HG03520 (cell line): ENCODE measurements around the gene REPS1.
"Not testable (repeated sequence)": the region's sequence is repeated elsewhere in the genome, so short reads cannot be mapped to it uniquely, and the experiment has no call there.

Experiments
- ATAC-seq: cut with Tn5 transposase; IDR thresholded peaks from one replicate; pipeline ENCODE4 v1.9.1; 2021; ENCODE audit warnings: mild to moderate bottlenecking, moderate library complexity; ENCODE audit not compliant: unreplicated experiment

The REPS1 gene

GRCh38 chr6:139007428-139007827 is 19.4 kb upstream of the REPS1 start:
- no peak for ATAC-seq

- ATAC-seq, result no peak
Measured at GRCh38 chr6:139006477-139006876, 18.4 kb upstream of the REPS1 start.

- ATAC-seq, result no peak
Measured at GRCh38 chr6:139003751-139004150, 15.7 kb upstream of the REPS1 start.

GRCh38 chr6:138999949-139000725 is 12.1 kb upstream of the REPS1 start:
- ATAC-seq, result no peak

- no peak for ATAC-seq
Measured at GRCh38 chr6:138997136-138997535, 9.1 kb upstream of the REPS1 start.

GRCh38 chr6:138996524-138996923 is 8.5 kb upstream of the REPS1 start:
- ATAC-seq, result no peak

- ATAC-seq, result not testable (repeated sequence)
Measured at GRCh38 chr6:138993410-138993809, 5.4 kb upstream of the REPS1 start.

GRCh38 chr6:138992965-138993364 is 4.9 kb upstream of the REPS1 start:
- ATAC-seq, result not testable (repeated sequence)

- no peak for ATAC-seq
Measured at GRCh38 chr6:138991206-138991605, 3.2 kb upstream of the REPS1 start.

- ATAC-seq, result no peak
Measured at GRCh38 chr6:138989098-138989983, 1.3 kb upstream of the REPS1 start.

GRCh38 chr6:138988469-138988834 is 399 bp upstream of the REPS1 start:
- ATAC-seq, result peak; percentile 15

GRCh38 chr6:138987080-138987642 is 892 bp downstream of the REPS1 start:
- ATAC-seq, result no peak

GRCh38 chr6:138986578-138986977 is 1.5 kb downstream of the REPS1 start:
- no peak for ATAC-seq

- no peak for ATAC-seq
Measured at GRCh38 chr6:138981416-138981815, 6.6 kb downstream of the REPS1 start.

GRCh38 chr6:138979813-138980668 is 8.0 kb downstream of the REPS1 start:
- no peak for ATAC-seq

GRCh38 chr6:138979365-138979764 is 8.7 kb downstream of the REPS1 start:
- ATAC-seq, result no peak

- no peak for ATAC-seq
Measured at GRCh38 chr6:138978229-138978628, 9.8 kb downstream of the REPS1 start.

GRCh38 chr6:138977646-138978167 is 10.3 kb downstream of the REPS1 start:
- no peak for ATAC-seq

- no peak for ATAC-seq
Measured at GRCh38 chr6:138977242-138977641, 10.8 kb downstream of the REPS1 start.

GRCh38 chr6:138975815-138976214 is 12.2 kb downstream of the REPS1 start:
- ATAC-seq, result no peak
